HL-60 (cell line): ENCODE results near the gene PRDM5.

Source experiments
- CTCF ChIP-seq: IDR thresholded peaks from one replicate; pipeline ENCODE4 v1.5.1; 2011; ENCODE audit warnings: low read length, control low read depth, inconsistent platforms; ENCODE audit not compliant: insufficient read depth
- GABPA ChIP-seq: IDR thresholded peaks from 2 replicates; pipeline ENCODE4 v1.6.1; 2012; ENCODE audit warnings: low read depth
- POLR2AphosphoS5 ChIP-seq: IDR thresholded peaks from 2 replicates; pipeline ENCODE4 v1.6.1; 2012; ENCODE audit warnings: low read depth
- REST ChIP-seq: IDR thresholded peaks from 2 replicates; pipeline ENCODE4 v1.6.1; 2012; ENCODE audit warnings: low read depth; ENCODE audit not compliant: insufficient replicate concordance

GRCh38 chr4:120718979-120719566 is 203.5 kb downstream of the PRDM5 start:
- peak; percentile 81 for TF ChIP-seq CTCF
- TF ChIP-seq GABPA: no peak
- no peak for TF ChIP-seq POLR2AphosphoS5
- TF ChIP-seq REST: no peak
